GM18498 (cell line): ENCODE results near the gene TIMELESS.
"Not testable (repeated sequence)": the region's sequence is repeated elsewhere in the genome, so short reads cannot be mapped to it uniquely, and the experiment has no call there.

Experiments
- ATAC-seq: cut with Tn5 transposase; IDR thresholded peaks from one replicate; pipeline ENCODE4 v1.9.1; 2021; ENCODE audit warnings: mild to moderate bottlenecking, moderate library complexity; ENCODE audit not compliant: unreplicated experiment

The TIMELESS gene

GRCh38 chr12:56410768-56411167 lies 38.5 kb downstream of the TIMELESS start:
- ATAC-seq: no peak

- ATAC-seq: no peak
Measured at GRCh38 chr12:56408799-56409417, 40.3 kb downstream of the TIMELESS start.

GRCh38 chr12:56404227-56404626 lies 45.0 kb downstream of the TIMELESS start:
- ATAC-seq: not testable (repeated sequence)

GRCh38 chr12:56401612-56402011 lies 47.6 kb downstream of the TIMELESS start:
- ATAC-seq: not testable (repeated sequence)

- ATAC-seq: not testable (repeated sequence)
Measured at GRCh38 chr12:56401125-56401524, 48.1 kb downstream of the TIMELESS start.

GRCh38 chr12:56399466-56399865 lies 49.8 kb downstream of the TIMELESS start:
- ATAC-seq: not testable (repeated sequence)

DNA sequence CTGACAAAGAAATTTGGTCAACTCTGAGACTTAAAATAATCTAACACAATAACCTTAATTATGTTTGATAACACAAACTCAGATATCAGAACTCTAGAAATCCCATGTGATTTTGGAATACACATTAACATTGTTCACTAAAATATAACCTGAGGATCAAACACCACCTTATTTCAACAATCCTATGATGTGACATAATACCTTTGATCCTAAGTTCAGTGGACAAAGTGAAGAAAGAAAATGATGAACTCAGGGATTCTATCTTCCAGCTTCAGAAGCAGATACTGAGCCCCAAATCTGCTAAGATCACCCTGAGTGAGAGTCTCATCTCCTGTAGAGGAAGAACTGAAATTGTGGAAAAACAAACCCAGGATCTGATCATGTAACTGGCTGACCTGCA lies 50.9 kb downstream of the TIMELESS start:
- ATAC-seq: no peak

DNA sequence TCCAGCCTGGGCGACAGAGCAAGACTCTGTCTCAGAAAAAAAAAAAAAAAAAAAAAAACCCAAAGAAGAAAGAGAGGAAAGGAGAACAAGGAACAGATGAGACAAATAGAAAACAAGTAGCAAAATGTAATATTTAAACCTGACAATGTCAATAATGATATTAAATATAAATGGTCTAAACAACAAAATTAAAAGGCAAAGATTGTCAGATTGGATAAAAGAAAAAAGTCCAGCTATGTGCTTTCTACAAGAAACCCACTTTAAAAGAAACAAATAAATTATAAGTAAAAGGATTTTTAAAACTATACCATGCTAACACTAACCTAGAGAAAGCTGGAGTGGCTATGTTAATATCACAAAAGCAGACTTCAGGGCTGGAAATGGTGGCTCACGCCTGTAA lies 56.9 kb downstream of the TIMELESS start:
- ATAC-seq: no peak

DNA sequence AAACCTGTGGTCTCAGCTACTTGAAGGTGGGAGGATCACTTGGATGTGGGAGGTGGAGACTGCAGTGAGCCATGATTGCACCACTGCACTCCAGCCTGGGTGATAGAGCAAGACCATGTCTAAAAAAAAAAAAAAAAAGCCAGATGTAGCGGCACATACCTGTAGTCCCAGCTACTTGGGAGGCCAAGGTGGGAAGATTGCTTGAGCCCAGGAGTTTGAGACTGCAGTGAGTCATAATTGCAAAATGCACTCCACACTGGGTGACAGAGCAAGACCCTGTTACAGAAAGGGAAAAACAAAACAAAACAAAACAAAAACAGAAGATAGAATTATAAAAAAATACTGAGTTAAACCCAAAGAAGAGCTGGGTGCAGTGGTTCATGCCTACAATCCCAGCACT lies 57.5 kb downstream of the TIMELESS start:
- ATAC-seq: no peak

- no peak for ATAC-seq
Measured at GRCh38 chr12:56389412-56389811, 59.8 kb downstream of the TIMELESS start.

DNA sequence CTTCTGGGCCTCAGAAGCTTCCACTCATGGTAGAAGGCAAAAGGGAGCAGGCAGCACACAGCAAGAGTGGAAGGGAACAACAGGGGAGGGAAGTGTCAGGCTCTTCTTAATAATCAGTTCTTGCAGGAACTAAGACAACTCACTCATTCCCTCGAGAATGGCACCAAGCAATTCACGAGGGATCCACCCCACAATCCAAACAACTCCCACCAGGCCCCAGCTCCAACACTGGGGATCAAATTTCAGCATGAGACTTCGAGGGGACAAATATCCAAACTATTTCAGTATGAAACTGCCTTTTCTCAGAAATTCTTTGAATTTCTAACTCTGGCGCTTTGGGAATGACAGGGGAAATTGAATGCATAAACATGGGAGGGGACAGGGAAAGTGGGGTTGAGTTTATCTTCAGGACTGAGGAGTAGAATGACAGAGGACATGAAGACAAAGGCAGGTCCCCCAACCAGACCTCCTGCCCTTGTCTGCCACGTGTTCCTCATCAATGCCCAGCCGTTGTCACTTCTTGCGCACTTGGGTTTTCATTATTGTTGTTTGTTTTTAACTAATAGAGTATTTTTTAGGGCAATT lies 62.0 kb downstream of the TIMELESS start:
- ATAC-seq: no peak

DNA sequence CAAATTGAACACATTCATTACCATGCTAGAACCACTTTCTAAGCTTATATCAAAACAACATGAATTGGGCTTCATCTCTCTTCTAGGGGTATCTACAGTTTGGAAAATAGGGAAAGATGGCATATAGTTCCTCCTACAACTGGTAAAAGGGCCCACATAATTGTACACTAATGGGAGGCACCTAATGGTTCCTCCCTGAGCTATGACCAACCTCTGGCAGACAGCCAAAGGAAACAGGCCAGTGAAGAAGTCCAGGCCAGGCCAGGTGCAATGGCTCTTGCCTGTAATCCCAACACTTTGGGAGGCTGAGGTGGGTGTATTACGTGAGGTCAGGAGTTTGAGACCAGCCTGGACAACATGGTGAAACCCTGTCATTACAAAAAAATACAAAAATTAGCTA lies 63.4 kb downstream of the TIMELESS start:
- no peak for ATAC-seq

GRCh38 chr12:56382611-56383010 lies 66.6 kb downstream of the TIMELESS start:
- no peak for ATAC-seq

DNA sequence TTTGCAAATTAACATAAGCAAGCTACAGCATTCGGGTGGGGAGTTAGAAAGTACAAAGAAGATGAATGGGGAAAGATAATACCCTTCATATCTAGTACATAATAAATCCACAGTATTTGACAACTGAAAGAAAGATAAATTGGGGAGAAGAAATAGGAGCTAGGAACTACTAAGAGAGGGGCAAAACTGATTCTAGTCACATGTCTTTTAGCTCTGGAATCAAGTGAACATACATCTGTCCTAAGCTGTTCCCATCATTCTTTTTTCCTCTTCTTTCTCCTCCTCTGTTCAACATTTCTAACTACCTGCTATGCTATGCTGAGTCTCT lies 71.3 kb downstream of the TIMELESS start:
- ATAC-seq: no peak

- ATAC-seq: no peak
Measured at GRCh38 chr12:56377310-56377988, 71.8 kb downstream of the TIMELESS start.

DNA sequence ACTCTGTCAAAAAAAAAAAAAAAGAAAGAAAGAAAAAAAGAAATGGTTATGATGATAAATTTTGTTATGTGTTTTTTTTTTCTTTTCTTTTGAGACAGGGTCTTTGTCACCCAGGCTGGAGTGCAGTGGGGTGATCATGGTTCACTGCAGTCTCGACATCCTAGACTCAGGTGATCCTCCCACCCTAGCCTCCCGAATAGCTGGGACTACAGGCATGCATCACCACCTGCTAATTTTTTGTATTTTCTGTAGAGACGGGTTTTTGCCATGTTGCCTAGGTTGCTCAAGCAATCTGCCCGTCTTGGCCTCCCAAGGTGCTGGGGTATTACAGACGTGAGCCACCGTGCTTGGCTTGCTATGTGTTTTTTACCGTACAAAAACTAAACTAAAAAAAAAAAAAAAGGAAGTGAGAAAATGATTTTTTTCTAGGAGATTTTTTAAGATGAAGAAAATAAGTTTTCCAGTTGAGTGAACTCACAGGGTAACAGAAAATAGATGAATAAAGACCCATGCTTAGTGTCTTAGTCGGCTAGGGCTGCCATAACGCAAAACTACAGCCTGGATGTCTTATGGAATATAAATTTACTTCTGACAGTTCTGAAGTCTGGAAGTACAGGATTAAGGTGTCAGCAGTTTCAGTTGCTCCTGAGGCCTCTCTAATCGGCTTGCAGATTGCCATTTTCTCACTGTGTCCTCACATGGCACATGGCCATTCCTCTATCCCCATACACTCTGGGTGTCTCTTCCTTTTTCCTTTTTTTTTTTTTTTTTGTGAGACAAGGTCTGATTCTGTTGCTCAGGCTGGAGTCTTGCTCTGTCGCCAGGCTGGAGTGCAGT lies 73.4 kb downstream of the TIMELESS start:
- peak; percentile 83 for ATAC-seq

DNA sequence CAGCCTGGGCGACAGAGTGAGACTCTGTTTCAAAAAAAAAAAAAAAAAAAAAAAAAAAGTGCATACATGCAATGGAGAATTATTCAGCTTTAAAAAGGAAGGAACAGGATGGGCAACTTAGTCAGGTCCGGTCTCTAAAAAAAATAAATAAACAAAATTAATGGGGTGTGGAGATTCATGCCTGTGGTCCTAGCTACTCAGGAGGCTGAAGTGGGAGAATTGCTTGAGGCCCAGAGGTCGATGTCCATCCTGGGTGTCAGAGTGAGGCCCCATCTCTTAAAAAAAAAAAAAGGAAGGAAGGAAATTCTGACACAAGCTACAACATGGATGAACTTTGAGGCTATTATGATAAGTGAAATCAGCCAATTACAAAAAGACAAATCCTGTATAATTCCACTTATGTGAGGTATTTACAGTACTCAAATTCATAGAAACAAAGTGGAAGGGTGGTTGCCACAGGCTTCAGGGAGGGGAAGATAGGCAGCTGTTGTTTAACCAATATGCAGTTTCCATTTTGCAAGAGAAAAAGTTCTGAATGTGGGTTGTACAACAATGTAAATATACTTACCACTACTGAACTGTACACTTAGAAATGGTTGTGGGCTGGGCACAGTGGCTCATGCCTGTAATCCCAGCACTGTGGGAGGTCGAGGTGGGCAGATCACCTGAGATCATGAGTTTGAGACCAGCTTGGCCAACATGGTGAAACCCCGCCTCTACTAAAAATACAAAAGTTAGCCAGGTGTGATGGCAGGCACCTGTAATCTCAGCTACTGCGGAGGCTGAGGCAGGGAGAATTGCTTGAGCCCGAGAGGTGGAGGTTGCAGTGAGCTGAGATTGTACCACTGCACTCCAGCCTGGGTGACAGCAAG lies 74.3 kb downstream of the TIMELESS start:
- ATAC-seq: peak; percentile 28

GRCh38 chr12:56373515-56373914 lies 75.7 kb downstream of the TIMELESS start:
- no peak for ATAC-seq

DNA sequence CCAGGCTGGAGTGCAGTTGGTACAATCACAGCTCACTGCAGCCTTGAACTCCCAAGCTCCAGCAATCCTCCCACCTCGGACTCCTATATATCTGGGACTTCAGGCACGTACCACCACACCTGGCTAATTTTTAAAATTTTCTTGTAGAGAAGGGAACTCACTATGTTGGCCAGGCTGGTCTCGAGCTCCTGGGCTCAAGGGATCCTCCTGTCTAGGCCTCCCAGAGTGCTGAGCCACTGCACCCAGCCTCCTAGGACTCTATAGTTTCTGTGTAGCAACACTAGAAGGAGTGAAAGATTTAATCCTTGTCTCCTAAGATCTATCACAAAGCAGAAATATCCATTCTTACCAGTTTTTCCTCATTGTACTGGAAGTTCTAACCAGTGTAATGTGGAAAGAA lies 82.3 kb downstream of the TIMELESS start:
- no peak for ATAC-seq
